ENCODE data around the gene B3GALT5.

GRCh38 chr21:39657091-39657689, 44.5 kb downstream of the B3GALT5 start:
- TF ChIP-seq POLR2A (IDR thresholded peaks at IDR 0.05) (no peak), POLR2AphosphoS5 (IDR thresholded peaks at IDR 0.05) (no peak)

Data from breast epithelium (tissue), 3 donors.